H1 (cell line): ENCODE results near the gene ALDH4A1.

ENCODE experiments used
- CBX5 ChIP-seq: fragments of 300-800, 300-1000 bp; sonication (generic); IDR thresholded peaks from 2 replicates; pipeline ENCODE4 v1.7.1; 2016; ENCODE audit warnings: antibody characterized with exemption, low read length, low read depth
- CREB1 ChIP-seq: IDR thresholded peaks from 2 replicates; pipeline ENCODE4 v1.6.1; 2012; ENCODE audit warnings: inconsistent platforms
- CTCF ChIP-seq, 3 experiments: IDR thresholded peaks; 1 replicate in 2 of 3; 2 replicates in 1 of 3; pipeline versions ENCODE4 v1.5.1 to v1.6.1; 2011; ENCODE audit warnings: low read length in 3 of 3, mild to moderate bottlenecking in 3 of 3, inconsistent platforms in 2 of 3, low read depth in 1 of 3, moderate library complexity in 1 of 3; ENCODE audit not compliant: insufficient read depth in 1 of 3; ENCODE audit errors: control extremely low read depth in 1 of 3
- MAX ChIP-seq: IDR thresholded peaks from 2 replicates; pipeline ENCODE4 v1.6.1; 2012; ENCODE audit warnings: inconsistent platforms
- POLR2A ChIP-seq, 2 experiments: IDR thresholded peaks; 1 replicate in 1 of 2; 2 replicates in 1 of 2; pipeline ENCODE4 v1.6.1; 2011; ENCODE audit warnings: low read depth in 2 of 2, low read length in 2 of 2, mild to moderate bottlenecking in 2 of 2; ENCODE audit errors: control extremely low read depth in 1 of 2
- TAF1 ChIP-seq: IDR thresholded peaks from 2 replicates; pipeline ENCODE4 v1.6.1; 2011; ENCODE audit warnings: mild to moderate bottlenecking, low read depth, low read length
- TF ChIP-seq, protein P1 (sequence below): IDR thresholded peaks from 2 replicates; pipeline ENCODE4 v1.6.1; 2011; ENCODE audit warnings: low read length, improper control_type of control experiment

GRCh38 chr1:18898567-18898966 is 3.8 kb downstream of the ALDH4A1 start:
- TF ChIP-seq CTCF (IDR thresholded peaks at IDR 0.05; ENCODE audit: control extremely low read depth in 1 of 3, insufficient read depth in 1 of 3, low read depth in 1 of 3, low read length in 3 of 3), result no peak
- TF ChIP-seq CBX5, result no peak
- TF ChIP-seq TAF1, result no peak
- TF ChIP-seq MAX, result no peak
- TF ChIP-seq, protein P1, sequence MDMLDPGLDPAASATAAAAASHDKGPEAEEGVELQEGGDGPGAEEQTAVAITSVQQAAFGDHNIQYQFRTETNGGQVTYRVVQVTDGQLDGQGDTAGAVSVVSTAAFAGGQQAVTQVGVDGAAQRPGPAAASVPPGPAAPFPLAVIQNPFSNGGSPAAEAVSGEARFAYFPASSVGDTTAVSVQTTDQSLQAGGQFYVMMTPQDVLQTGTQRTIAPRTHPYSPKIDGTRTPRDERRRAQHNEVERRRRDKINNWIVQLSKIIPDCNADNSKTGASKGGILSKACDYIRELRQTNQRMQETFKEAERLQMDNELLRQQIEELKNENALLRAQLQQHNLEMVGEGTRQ, result no peak
- no peak for TF ChIP-seq POLR2A (IDR thresholded peaks at IDR 0.05; ENCODE audit: control extremely low read depth in 1 of 2, low read depth in 2 of 2, low read length in 2 of 2)
- no peak for TF ChIP-seq CREB1
